COLO668 (cell line): ENCODE data around the gene SFXN3.

ENCODE experiments used
- DNase-seq: peaks from one replicate; lab custom pipeline; 2025; ENCODE audit not compliant: unreplicated experiment; lab: John Stamatoyannopoulos, UW

Gene SFXN3

GRCh38 chr10:101014966-101015581 is 16.0 kb upstream of the SFXN3 start:
- DNase-seq, result no peak

GRCh38 chr10:101015582-101015973 is 15.5 kb upstream of the SFXN3 start:
- no peak for DNase-seq

GRCh38 chr10:101016814-101017213 is 14.2 kb upstream of the SFXN3 start:
- no peak for DNase-seq

GRCh38 chr10:101018118-101018599 is 12.9 kb upstream of the SFXN3 start:
- no peak for DNase-seq

- DNase-seq, result peak; percentile 76
Measured at GRCh38 chr10:101018600-101019439, 12.2 kb upstream of the SFXN3 start.

GRCh38 chr10:101019440-101019703 is 11.7 kb upstream of the SFXN3 start:
- DNase-seq, result no peak

- DNase-seq, result no peak
Measured at GRCh38 chr10:101020427-101021075, 10.5 kb upstream of the SFXN3 start.

GRCh38 chr10:101021239-101021638 is 9.8 kb upstream of the SFXN3 start:
- no peak for DNase-seq

GRCh38 chr10:101021692-101022251 is 9.3 kb upstream of the SFXN3 start:
- DNase-seq, result no peak

- DNase-seq, result no peak
Measured at GRCh38 chr10:101022967-101023705, 7.9 kb upstream of the SFXN3 start.

- no peak for DNase-seq
Measured at GRCh38 chr10:101027106-101027720, 3.8 kb upstream of the SFXN3 start.

GRCh38 chr10:101028446-101029337 is 2.3 kb upstream of the SFXN3 start:
- DNase-seq, result no peak

- DNase-seq, result no peak
Measured at GRCh38 chr10:101029520-101030295, 1.3 kb upstream of the SFXN3 start.

- DNase-seq, result no peak
Measured at GRCh38 chr10:101030496-101031127, 422 bp upstream of the SFXN3 start.

GRCh38 chr10:101031796-101032636 is 982 bp downstream of the SFXN3 start:
- peak; percentile 52 for DNase-seq

GRCh38 chr10:101032637-101033224 is 1.7 kb downstream of the SFXN3 start:
- peak; percentile 23 for DNase-seq

GRCh38 chr10:101033276-101033675 is 2.2 kb downstream of the SFXN3 start:
- no peak for DNase-seq
